HG03342 (cell line): Measurements from ENCODE around the gene ARFGAP3.

Experiments
- ATAC-seq: cut with Tn5 transposase; IDR thresholded peaks from one replicate; pipeline ENCODE4 v1.9.1; 2021; ENCODE audit warnings: mild to moderate bottlenecking, moderate library complexity; ENCODE audit not compliant: unreplicated experiment

Gene ARFGAP3

GRCh38 chr22:42865536-42865935 lies 8.5 kb upstream of the ARFGAP3 start:
- ATAC-seq = no peak

GRCh38 chr22:42863349-42863961 lies 6.4 kb upstream of the ARFGAP3 start:
- no peak for ATAC-seq

- ATAC-seq = no peak
These were observed 5.1 kb upstream of the ARFGAP3 start for GRCh38 chr22:42862045-42862734.

GRCh38 chr22:42860968-42861367 lies 3.9 kb upstream of the ARFGAP3 start:
- no peak for ATAC-seq

- ATAC-seq = no peak
These were observed 890 bp upstream of the ARFGAP3 start for GRCh38 chr22:42857845-42858481.

GRCh38 chr22:42856179-42856864 lies 751 bp downstream of the ARFGAP3 start:
- ATAC-seq = peak; percentile 15

- no peak for ATAC-seq
These were observed 1.4 kb downstream of the ARFGAP3 start for GRCh38 chr22:42855721-42856120.

GRCh38 chr22:42855211-42855610 lies 1.9 kb downstream of the ARFGAP3 start:
- ATAC-seq = no peak

- ATAC-seq = no peak
These were observed 8.0 kb downstream of the ARFGAP3 start for GRCh38 chr22:42848941-42849550.

GRCh38 chr22:42847110-42847509 lies 10.0 kb downstream of the ARFGAP3 start:
- no peak for ATAC-seq

- ATAC-seq = no peak
These were observed 12.3 kb downstream of the ARFGAP3 start for GRCh38 chr22:42844756-42845155.

GRCh38 chr22:42842658-42843370 lies 14.3 kb downstream of the ARFGAP3 start:
- no peak for ATAC-seq

GRCh38 chr22:42841444-42841843 lies 15.6 kb downstream of the ARFGAP3 start:
- no peak for ATAC-seq

GRCh38 chr22:42837556-42837955 lies 19.5 kb downstream of the ARFGAP3 start:
- ATAC-seq = no peak

GRCh38 chr22:42836026-42836425 lies 21.0 kb downstream of the ARFGAP3 start:
- no peak for ATAC-seq

GRCh38 chr22:42834177-42834949 lies 22.7 kb downstream of the ARFGAP3 start:
- ATAC-seq = no peak

GRCh38 chr22:42833104-42833503 lies 24.0 kb downstream of the ARFGAP3 start:
- no peak for ATAC-seq

GRCh38 chr22:42831712-42832111 lies 25.4 kb downstream of the ARFGAP3 start:
- ATAC-seq = no peak

- ATAC-seq = no peak
These were observed 26.9 kb downstream of the ARFGAP3 start for GRCh38 chr22:42830161-42830560.

- ATAC-seq = no peak
These were observed 27.8 kb downstream of the ARFGAP3 start for GRCh38 chr22:42829302-42829701.
